Keratinocyte (primary cell): Measurements from ENCODE around the gene TMEM243. TPM values are rescaled to one million over a fixed set of nuclear protein-coding genes. Genes with fewer than 3 reads are reported as not detected.

Experiments
- DNase-seq: peaks from one replicate; pipeline ENCODE4 v3.0.0-alpha.2; 2011; ENCODE audit warnings: low read depth, missing footprints, low spot score
- FAIRE-seq: peaks from 2 replicates; lab custom pipeline; 2011; peaks lifted over from hg19 to GRCh38; lab: Jason Lieb, UNC
- H2AFZ ChIP-seq: 2 replicates; pipeline ENCODE4 v1.6.0; 2012; ENCODE audit warnings: low read length, control low read depth, inconsistent platforms; ENCODE audit not compliant: control insufficient read depth
- H3K27ac ChIP-seq: 2 replicates; pipeline ENCODE4 v1.5.1; 2011; ENCODE audit warnings: low read length; ENCODE audit not compliant: control insufficient read depth, insufficient read depth
- H3K27me3 ChIP-seq: 3 replicates; pipeline ENCODE4 v1.6.0; 2011; ENCODE audit warnings: low read length; ENCODE audit not compliant: control insufficient read depth, insufficient read depth; ENCODE audit errors: extremely low read depth
- H3K36me3 ChIP-seq, 2 experiments: 2 replicates in 1 of 2; 3 replicates in 1 of 2; pipeline ENCODE4 v1.5.1; 2011; ENCODE audit warnings: low read length in 2 of 2, mild to moderate bottlenecking in 1 of 2; ENCODE audit not compliant: control insufficient read depth in 2 of 2, insufficient read depth in 2 of 2; ENCODE audit errors: extremely low read depth in 1 of 2
- H3K4me1 ChIP-seq: 3 replicates; pipeline ENCODE4 v1.5.1; 2011; ENCODE audit warnings: low read length; ENCODE audit not compliant: control insufficient read depth, insufficient read depth; ENCODE audit errors: extremely low read depth
- H3K4me2 ChIP-seq: 3 replicates; pipeline ENCODE4 v1.6.0; 2011; ENCODE audit warnings: low read depth, low read length; ENCODE audit not compliant: control insufficient read depth, insufficient read depth; ENCODE audit errors: extremely low read depth
- H3K4me3 ChIP-seq, 3 experiments: fragments of 200-600 bp in 1 of 3; sonication (generic) in 1 of 3; 2 replicates in 2 of 3; 3 replicates in 1 of 3; pipeline ENCODE4 v1.5.1; 2011 to 2016; ENCODE audit warnings: low read length in 3 of 3, mild to moderate bottlenecking in 3 of 3, control low read depth in 2 of 3, inconsistent platforms in 1 of 3, low read depth in 1 of 3, mixed read lengths in 1 of 3, mixed run types in 1 of 3, moderate library complexity in 1 of 3; ENCODE audit not compliant: control insufficient read depth in 2 of 3, insufficient read depth in 2 of 3; ENCODE audit errors: extremely low read depth in 1 of 3
- H3K79me2 ChIP-seq: 2 replicates; pipeline ENCODE4 v1.6.0; 2012; ENCODE audit warnings: low read length; ENCODE audit not compliant: control insufficient read depth, insufficient read depth
- H3K9ac ChIP-seq: 3 replicates; pipeline ENCODE4 v1.6.0; 2011; ENCODE audit warnings: low read length; ENCODE audit not compliant: control insufficient read depth, insufficient read depth; ENCODE audit errors: extremely low read depth
- H3K9me1 ChIP-seq: 3 replicates; pipeline ENCODE4 v1.6.0; 2011; ENCODE audit warnings: low read length; ENCODE audit not compliant: control insufficient read depth, insufficient read depth; ENCODE audit errors: extremely low read depth
- H3K9me3 ChIP-seq: 2 replicates; pipeline ENCODE4 v1.5.1; 2012; ENCODE audit warnings: low read depth, low read length; ENCODE audit not compliant: control insufficient read depth
- H4K20me1 ChIP-seq: 3 replicates; pipeline ENCODE4 v1.6.0; 2011; ENCODE audit warnings: low read length; ENCODE audit not compliant: control insufficient read depth, insufficient read depth; ENCODE audit errors: extremely low read depth
- EZH2 ChIP-seq: IDR thresholded peaks from one replicate; pipeline ENCODE4 v1.6.1; 2012; ENCODE audit warnings: inconsistent platforms, mild to moderate bottlenecking, low read length, moderate library complexity
- dilution Hi-C: fragments of 300-500 bp; cut with MboI; formaldehyde crosslinking; loops from one replicate; pipeline ENCODE4 v1.7.0; 2020; ENCODE audit warnings: low sequenced_read_pairs; ENCODE audit not compliant: extremely low pct_ligation_motif_present
- polyA plus RNA-seq, 5 experiments: library from polyadenylated mRNA; depleted of rRNA in 3 of 5; stranded (reverse) in 3 of 5; stranded (forward) in 1 of 5; unstranded in 1 of 5; fragments of >200 nt; gene quantifications; 1 replicate in 1 of 5; 2 replicates in 3 of 5; 3 replicates in 1 of 5; pipeline versions ENCODE4 v1.2.1 to v1.2.3, GENCODE V29; 2011 to 2012; ENCODE audit warnings: missing spikeins in 2 of 5, low read depth in 1 of 5, low replicate concordance in 1 of 5
- TF ChIP-seq, protein P1 (sequence below), 3 experiments: IDR thresholded peaks in 1 of 3; conservative IDR thresholded peaks in 1 of 3; optimal IDR thresholded peaks in 1 of 3; 2 replicates in 2 of 3; 3 replicates in 1 of 3; pipeline versions ENCODE3 to v1.5.1; 2011; ENCODE audit warnings: low read length in 3 of 3, mild to moderate bottlenecking in 3 of 3, moderate library complexity in 2 of 3, control low read depth in 1 of 3, inconsistent platforms in 1 of 3; ENCODE audit not compliant: insufficient read depth in 2 of 3; ENCODE audit errors: extremely low read depth in 1 of 3

The TMEM243 gene
- polyA plus RNA-seq, 1 donor (not counting 4 experiments of a cell fraction or from before 2014, with no cell fraction given) = 30.6 TPM

DNA sequence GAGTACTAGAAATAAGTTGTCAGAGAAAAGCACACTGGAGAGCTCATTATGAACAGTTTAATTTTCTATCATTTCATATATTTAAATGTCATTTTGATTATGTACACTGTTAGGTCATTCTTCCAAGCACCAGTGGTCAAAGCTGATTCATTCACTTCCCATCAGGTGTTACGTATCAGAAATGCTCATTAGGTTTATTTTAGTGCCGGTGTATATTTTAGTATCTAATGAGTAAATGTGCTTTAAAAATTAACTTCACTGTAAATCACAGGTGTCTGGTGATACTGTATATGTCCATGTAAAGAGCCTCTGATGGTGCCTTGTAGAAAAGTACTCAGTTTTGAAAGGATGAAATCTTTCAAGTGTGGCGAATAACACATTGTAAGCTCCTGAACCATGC is 63.7 kb downstream of the TMEM243 start:
- H3K4me3 ChIP-seq = no peak overlapping the region
- H3K27me3 ChIP-seq = no peaks in the 10 kb centered on the region
- FAIRE-seq (no peak), DNase-seq (no peak)
- TF ChIP-seq, protein P1, sequence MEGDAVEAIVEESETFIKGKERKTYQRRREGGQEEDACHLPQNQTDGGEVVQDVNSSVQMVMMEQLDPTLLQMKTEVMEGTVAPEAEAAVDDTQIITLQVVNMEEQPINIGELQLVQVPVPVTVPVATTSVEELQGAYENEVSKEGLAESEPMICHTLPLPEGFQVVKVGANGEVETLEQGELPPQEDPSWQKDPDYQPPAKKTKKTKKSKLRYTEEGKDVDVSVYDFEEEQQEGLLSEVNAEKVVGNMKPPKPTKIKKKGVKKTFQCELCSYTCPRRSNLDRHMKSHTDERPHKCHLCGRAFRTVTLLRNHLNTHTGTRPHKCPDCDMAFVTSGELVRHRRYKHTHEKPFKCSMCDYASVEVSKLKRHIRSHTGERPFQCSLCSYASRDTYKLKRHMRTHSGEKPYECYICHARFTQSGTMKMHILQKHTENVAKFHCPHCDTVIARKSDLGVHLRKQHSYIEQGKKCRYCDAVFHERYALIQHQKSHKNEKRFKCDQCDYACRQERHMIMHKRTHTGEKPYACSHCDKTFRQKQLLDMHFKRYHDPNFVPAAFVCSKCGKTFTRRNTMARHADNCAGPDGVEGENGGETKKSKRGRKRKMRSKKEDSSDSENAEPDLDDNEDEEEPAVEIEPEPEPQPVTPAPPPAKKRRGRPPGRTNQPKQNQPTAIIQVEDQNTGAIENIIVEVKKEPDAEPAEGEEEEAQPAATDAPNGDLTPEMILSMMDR (optimal IDR thresholded peaks at IDR 0.05 in 1 of 3, IDR thresholded peaks at IDR 0.05 in 1 of 3, conservative IDR thresholded peaks at IDR 0.05 in 1 of 3; ENCODE audit: extremely low read depth in 1 of 3, insufficient read depth in 2 of 3, low read length in 3 of 3) = no peak
- no peak for TF ChIP-seq EZH2
- dilution Hi-C loops = no loop called here
- no peak overlapping the region for H2AFZ ChIP-seq
- H3K4me2 ChIP-seq = peak overlapping the region; percentile 25
- no peaks in the 10 kb centered on the region for H3K9me3 ChIP-seq
- H3K36me3 ChIP-seq = peaks cover 0 to 9% of the 10 kb centered on the region in 2 experiments
- no peak overlapping the region for H3K27ac ChIP-seq
- no peaks in the 10 kb centered on the region for H3K9me1 ChIP-seq
- peaks cover 5% of the 10 kb centered on the region for H4K20me1 ChIP-seq
- H3K9ac ChIP-seq = no peak overlapping the region
- peaks cover 79% of the 10 kb centered on the region for H3K79me2 ChIP-seq
- H3K4me1 ChIP-seq = peaks cover 38% of the 10 kb centered on the region

DNA sequence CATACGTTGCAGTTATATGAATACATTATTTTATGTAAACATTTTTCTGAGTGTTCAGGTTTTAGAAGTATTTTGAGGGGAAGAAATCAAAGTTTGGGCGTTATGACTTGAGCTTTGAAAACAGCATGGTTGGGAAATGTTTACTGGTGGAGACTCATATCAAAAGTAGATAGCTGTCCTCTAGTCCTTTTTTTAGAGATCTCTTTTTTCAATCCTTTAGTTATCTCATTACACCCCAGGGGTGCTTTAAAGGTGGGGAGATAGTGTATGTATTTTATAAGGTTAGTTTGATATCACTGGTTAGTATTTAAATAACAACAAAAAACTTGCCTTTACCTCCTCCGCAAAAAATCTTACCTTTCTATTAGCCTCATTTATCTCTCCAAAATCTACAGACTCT is 65.0 kb downstream of the TMEM243 start:
- peaks cover 5% of the 10 kb centered on the region for H4K20me1 ChIP-seq
- no peaks in the 10 kb centered on the region for H3K27me3 ChIP-seq
- H2AFZ ChIP-seq = no peak overlapping the region
- dilution Hi-C loops = no loop called here
- DNase-seq (no peak), FAIRE-seq (no peak)
- H3K27ac ChIP-seq = peak overlapping the region; percentile 96
- no peaks in the 10 kb centered on the region for H3K9me3 ChIP-seq
- H3K4me2 ChIP-seq = peak overlapping the region; percentile 96
- peak overlapping the region; percentile 99 for H3K9ac ChIP-seq
- H3K9me1 ChIP-seq = no peaks in the 10 kb centered on the region
- H3K79me2 ChIP-seq = peaks cover 67% of the 10 kb centered on the region
- H3K4me1 ChIP-seq = peaks cover 38% of the 10 kb centered on the region
- peaks cover 0 to 9% of the 10 kb centered on the region in 2 experiments for H3K36me3 ChIP-seq
- H3K4me3 ChIP-seq = peak overlapping the region in 2 of 3 experiments; percentile 97 to 100
- no peak for TF ChIP-seq EZH2
- TF ChIP-seq, protein P1 (optimal IDR thresholded peaks at IDR 0.05 in 1 of 3, IDR thresholded peaks at IDR 0.05 in 1 of 3, conservative IDR thresholded peaks at IDR 0.05 in 1 of 3; ENCODE audit: extremely low read depth in 1 of 3, insufficient read depth in 2 of 3, low read length in 3 of 3) = no peak
